Inflammatory macrophage treated with lipopolysaccharide for 4 hours (primary cell): ENCODE data around the gene FOXP2.
"Not testable (repeated sequence)": the region's sequence is repeated elsewhere in the genome, so short reads cannot be mapped to it uniquely, and the experiment has no call there.

ENCODE experiments used
- DNase-seq: peaks from one replicate; pipeline ENCODE4 v3.0.0-alpha.2; 2020

Gene FOXP2

DNA sequence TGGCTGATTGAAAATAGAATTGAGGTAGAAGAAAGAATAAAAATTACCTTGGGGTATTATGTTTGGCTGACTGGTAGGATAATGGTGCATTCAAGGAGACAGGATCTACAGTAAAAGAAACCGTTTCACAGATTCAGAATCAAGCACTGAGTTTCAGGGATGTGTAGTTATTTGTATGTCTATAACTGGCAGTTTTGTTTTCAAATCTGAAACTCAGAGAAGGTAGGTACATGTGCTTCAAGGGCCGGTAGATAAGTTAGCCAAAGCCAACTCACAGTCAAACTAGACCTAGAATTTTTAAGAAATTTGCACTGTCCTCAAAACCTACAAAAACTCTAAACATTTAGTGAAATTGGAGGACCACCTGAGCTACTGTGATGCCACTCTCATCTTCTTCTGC, 191.5 kb downstream of the FOXP2 start:
- DNase-seq, result no peak

DNA sequence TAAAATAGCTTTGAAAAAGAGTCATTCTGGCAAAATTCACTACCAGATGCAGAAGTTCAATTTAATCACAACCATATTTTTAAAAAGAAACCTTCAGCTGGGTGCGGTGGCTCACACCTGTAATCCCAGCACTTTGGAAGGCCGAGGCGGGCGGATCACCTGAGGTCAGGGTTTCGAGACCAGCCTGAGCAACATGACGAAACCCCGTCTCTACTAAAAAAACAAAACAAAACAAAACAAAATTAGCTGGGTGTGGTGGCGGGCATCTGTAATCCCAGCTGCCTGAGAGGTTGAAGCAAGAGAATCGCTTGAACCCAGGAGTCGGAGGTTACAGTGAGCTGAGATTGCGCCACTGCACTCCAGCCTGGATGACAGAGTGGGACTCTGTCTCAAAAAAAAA, 194.2 kb downstream of the FOXP2 start:
- DNase-seq, result not testable (repeated sequence)

DNA sequence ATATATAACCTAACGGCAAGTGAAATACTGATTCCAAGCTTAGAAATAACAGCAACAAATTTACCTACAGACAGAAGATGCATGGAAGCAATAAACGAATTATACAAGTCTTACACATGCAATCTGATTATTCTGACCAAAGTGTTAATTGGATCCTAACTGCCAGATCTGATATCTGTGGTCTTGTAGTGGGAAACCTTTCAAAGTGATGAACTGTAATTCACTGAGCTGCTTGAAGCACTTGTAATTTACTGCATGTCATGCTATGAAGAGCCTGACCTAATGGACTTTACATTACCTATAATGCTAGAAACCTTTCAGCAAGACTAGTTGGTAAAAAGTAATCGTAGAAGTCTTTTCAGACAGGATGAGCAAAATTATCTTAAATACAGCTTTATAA, 205.6 kb downstream of the FOXP2 start:
- no peak for DNase-seq

DNA sequence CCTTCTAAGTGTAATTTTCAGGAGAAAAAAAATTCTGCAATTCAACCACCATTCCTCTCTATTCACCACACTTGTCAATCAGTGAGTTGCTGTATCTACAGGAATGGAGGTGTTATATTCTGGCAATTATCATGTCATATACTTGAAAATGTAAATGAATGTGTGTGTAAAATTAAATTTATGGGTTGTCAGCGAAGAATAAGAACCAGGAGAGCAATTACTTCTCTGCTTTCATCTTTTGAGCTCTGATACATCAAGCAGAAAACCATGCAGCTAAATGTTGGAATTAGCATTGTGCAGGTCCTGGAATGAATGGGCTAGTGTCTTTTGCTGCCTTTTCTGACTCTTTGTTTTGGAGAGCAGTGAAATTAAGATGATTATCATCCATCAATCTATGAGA, 207.6 kb downstream of the FOXP2 start:
- no peak for DNase-seq

DNA sequence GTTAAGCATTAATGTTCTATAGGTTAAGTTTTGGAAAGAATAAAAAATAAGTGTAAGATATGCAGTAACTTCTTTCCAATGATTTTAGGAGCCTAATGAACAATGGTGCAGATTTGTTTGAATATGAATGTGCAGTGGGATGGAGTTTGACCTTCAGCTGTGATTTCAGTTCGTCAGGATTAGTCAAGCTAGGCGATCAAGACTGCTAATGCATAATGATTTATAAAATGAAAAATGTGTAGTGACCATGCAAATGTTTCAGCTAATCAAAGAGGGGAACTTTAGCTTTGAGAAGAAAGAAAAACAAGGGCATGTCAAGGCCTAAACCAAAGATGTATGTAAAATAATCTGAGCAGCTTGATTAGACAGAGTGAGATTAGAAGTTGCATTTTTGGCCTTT, 208.5 kb downstream of the FOXP2 start:
- no peak for DNase-seq

DNA sequence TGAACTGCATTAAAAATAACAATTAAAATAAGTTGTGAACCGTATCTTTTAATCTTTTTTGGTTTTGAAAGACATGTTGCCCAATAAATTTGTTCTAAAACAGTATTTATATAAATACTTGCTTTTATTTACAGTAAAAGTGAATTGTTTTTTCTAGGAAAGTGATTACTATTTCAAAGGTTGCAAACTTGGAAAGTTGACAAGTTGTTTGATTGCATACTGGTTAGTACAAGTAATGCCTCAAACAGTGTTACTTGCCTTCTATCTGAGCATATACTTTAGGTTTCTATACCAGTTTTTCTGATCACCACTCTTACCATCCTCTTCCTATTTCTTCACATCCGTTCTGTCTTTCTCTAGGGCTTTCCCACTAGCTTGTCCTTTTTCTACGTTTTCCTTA, 212.6 kb downstream of the FOXP2 start:
- DNase-seq, result no peak

DNA sequence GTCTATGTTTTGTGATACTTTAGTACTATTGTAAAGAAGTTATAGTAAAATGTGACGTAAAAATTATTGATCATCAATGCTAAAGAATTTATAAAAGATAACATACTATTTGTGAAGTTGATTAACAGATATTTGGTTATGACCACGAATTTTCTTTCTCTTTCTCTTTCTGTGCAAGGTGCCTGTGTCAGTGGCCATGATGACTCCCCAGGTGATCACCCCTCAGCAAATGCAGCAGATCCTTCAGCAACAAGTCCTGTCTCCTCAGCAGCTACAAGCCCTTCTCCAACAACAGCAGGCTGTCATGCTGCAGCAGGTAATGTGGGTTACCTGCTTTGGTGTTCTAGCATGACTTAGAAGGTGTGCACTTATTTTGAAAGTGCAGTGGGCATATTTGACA, 213.7 kb downstream of the FOXP2 start:
- DNase-seq, result no peak

DNA sequence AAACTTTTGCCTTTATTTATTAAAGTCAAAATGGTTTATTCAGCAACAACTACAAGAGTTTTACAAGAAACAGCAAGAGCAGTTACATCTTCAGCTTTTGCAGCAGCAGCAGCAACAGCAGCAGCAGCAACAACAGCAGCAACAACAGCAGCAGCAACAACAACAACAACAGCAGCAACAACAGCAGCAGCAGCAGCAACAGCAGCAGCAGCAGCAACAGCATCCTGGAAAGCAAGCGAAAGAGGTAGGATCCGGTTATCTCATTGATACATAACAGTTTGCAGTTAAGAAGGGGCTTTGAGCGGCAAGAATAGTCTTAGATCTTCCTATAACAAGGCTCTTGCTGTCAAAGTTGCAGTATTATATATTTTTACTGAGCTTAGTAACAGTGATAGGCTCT, 215.1 kb downstream of the FOXP2 start:
- no peak for DNase-seq

DNA sequence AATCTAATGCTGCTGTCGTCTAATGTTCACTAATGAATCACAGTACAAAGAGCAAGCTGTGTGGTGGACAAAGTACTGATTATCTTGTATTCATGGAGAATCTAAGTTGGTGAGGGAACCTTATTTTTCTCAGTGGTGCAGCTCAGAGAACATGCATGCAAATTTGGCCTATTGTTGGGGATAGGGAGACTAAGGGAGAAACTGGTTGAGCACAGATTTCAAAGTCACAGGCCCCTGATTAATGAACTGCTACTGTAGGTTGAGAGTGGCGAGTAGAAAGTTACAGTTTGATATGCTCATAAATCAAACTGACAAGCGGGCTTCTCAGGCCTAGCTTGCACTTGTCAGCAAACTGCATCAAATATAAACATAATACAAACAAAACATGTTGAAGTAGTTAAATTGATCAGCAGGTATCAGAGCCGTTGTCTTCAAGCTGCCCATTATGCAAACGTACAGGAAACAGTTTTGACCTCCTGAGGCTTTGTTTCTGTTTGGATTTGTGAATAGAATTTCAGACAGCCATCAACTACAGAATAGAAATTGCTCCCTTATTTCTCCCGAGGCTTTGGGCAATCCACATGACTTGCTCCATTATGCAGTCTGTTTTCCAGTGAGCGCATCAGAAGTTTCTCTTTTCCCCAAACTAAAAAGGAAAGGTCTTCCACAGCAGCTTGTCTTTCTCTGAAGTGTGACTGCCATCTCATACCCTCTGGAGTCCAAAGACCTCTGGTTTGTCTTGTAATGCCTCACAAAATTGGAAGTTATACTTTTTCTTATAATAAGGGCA, 215.8 kb downstream of the FOXP2 start:
- no peak for DNase-seq

DNA sequence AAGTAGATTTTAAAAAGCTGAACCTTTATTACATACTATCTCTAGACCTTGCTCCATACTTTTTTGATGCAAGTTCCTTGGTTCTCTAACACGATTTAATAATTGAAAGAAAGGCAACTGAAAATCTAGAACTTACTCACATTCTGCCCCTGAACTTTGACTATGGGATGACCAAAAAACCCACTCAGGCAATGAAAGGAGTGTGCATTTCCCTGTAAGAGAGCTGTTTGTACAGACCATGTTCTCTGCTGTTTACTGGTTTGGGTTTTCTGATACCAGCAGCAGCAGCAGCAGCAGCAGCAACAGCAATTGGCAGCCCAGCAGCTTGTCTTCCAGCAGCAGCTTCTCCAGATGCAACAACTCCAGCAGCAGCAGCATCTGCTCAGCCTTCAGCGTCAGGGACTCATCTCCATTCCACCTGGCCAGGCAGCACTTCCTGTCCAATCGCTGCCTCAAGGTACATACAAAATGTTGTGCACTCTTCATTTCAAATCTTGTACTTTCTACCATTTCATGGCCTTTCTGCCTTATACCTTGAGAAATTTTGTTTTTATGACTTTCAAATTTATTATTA, 216.7 kb downstream of the FOXP2 start:
- no peak for DNase-seq

DNA sequence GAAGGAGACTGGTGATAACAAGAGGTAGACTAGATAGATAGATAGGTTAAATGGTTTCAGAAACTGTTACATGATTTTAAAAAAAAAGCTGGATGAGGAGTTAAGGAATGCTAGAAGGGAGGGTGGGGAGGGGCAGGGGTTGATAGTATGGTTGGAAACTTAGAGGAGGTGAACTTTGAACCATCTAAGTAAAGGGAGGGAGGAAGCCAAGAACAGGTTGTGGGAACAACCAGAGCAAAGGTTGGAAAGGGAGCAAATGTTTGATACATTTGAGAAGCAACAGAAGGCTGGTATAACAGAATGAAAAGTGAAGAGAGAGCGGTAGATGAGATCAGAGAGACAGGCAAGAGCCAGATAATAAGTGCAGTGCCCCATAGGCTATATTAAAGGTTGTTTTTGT, 224.8 kb downstream of the FOXP2 start:
- no peak for DNase-seq

DNA sequence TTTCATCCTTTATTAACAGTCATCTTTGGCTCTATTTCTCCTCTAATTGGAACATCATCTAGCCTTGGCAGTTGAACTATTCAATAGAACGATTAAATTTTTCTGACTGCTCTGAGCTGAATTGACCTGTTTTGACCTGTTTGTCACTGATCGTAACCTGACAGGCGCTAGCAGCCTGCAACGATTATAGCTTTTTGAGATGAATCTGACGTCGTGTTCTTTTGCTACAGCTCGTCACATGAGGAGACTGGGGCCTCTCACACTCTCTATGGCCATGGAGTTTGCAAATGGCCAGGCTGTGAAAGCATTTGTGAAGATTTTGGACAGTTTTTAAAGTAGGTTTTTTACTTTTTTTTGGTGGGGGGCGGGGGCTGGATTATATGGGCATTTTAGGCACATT, 229.8 kb downstream of the FOXP2 start:
- DNase-seq, result no peak

DNA sequence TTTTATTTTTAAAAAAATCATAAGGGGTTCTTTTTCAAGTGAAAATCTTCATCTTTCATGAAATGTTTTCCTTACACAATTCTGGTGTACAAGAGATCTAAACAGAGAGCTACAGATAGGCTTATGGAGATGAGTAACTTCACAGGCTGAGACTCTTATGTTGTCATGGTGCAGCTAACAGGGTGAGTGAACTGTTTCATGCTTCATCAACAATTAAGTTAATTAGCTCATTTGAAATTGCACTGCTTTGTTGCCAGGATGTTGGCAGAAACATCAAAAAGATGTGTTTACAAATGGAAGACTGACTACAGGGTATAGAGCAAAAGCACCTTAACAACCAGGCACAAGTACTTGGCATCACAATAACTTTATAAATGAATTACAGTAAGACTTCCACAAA, 230.8 kb downstream of the FOXP2 start:
- DNase-seq, result no peak

DNA sequence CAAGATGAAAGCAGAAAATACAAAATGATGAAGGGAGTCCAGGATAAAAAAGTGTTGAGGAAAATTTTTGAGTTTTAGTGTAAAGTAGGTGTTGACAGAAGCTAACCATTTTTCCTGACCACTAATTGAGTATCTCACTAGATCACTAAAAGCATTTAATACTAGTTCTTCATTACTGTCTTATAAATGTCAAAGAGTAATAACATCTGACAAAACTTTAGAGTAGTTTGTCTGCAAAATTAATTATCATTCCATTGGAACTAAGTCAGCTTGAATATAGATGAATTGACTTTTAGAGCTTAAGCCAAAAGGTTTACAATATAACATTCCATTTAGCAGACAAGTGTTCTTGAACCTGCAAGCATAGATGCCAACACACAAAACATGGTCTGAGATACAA, 232.9 kb downstream of the FOXP2 start:
- no peak for DNase-seq

DNA sequence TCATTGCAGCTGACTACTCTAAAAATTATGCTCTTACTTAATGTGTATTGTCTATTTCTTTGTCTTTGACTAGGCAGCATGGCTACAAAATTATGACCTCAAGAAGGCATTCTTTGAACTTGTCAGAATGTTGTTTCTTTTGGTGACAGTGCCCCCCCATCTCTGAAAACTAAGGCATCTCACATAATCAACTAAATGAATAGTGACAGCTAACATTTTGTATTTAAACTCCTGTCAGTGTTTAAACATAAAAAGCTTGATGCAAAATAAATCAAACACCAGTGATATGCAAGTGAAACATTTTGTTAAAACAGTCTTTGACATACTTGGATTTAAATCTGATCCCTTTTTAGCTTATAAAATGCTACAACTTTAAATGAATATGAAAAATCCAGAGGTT, 233.5 kb downstream of the FOXP2 start:
- DNase-seq, result no peak

DNA sequence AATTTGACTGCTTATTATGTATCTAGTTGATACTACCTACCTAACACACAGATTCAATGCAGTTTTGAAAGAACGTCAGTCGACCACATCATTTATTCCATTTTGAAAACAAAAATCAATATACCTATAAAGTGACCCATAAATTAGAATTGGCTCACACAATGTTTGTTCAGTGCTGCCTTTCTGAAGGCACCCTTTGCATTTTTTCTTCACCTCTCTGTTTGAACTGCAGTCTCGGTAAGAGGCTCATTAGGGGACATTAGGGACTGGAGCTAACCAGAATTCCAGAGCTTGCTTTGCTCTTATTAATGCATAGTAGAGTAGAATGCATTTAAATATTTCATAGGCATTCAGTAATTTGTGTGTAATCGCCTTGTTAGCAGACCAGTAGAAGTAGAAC, 234.1 kb downstream of the FOXP2 start:
- no peak for DNase-seq

DNA sequence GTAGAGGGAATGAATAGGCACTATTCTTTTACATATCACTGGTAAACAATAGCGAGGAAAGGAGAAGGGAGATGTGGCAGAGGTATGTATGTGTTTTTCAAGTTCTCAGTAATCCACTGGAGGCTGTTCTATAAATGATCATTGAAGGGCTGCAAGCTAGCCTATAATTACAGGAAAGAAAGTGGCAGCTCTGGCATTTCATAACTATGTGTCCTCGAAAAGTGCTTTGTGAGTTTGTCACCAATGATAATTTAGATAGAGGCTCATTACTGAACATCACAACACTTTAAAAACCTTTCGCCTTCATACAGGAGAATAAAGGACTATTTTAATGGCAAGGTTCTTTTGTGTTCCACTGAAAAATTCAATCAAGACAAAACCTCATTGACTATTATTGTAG, 235.1 kb downstream of the FOXP2 start:
- no peak for DNase-seq

DNA sequence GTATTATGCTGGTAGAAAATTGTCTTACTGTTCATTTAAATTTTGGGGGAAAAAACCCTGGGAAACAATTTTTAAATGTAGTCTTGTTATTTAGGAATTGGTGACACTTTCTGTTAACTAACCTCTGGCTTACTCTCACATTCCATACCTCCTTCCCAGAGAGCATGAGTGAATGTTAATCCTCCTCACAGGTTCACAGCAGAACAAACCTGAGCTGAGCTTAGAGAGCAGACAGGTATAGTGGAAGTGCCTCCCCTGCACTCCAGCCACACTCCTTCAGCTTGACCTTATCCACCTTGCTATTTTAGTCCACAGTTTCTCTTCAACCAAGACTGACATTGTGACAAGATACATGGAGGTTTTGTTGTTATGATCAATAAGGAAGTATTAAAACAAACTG, 235.9 kb downstream of the FOXP2 start:
- DNase-seq, result no peak

DNA sequence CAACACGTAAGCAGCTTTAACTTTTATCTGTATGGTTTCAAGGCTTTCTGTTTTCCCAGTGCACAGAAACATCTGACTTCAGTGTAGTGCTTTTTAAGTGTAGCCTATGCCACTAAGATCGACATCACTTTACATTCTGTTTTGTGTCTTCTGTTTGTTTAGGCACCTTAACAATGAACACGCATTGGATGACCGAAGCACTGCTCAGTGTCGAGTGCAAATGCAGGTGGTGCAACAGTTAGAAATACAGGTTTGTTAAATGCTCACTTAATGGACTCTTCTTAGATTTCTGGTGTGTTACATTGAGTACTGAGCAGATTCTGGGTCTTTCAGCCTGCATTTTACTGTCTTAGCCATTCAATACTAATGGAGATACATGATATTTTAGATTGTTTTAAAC, 237.4 kb downstream of the FOXP2 start:
- DNase-seq, result no peak

DNA sequence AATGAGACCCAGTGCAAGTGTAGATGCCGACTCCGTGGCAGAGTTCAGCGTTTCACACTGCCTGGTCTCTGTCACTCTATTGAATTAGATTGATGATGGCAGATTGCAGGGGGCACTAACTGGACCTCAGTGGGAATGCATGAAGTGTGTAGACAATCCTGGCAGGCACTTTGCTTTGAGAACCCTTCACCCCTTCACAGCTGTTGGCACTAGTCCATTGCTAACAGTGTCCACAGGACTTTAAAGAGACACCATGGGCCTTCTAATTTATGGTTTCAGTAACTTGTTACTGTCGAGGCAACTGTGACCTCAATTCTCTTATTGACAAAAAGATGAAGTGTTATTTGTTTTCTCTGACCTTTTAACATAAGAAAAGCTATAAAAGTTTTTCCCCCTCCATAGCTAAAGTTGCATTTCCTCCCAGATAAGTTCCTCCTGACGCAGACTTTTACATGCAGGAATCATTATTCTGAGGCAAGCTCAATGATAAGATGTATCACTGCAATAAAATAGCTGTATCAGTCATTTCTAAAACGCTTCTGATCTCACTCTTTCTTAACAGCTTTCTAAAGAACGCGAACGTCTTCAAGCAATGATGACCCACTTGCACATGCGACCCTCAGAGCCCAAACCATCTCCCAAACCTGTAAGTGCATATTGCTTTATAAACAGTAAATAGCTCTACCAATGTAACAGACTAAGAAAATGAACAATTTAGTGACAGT, 238.9 kb downstream of the FOXP2 start:
- no peak for DNase-seq

DNA sequence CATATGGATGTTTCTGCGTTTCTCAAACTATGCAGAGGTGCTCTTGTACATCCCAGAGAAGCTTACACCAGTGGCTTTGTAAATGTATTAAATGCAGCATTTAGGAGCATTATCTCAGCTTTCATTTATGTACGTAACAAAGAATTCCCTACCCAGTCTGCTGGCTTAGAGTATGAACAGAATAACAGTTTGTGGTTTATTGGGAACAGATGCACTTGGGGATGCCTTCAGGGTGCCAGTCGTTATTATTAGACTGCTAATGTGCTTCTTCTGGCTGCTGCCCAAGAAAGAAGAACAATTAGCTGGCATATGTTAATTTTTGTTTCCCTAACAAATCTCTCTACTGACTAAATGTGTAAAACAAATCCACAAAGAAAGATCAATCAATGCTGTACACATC, 241.9 kb downstream of the FOXP2 start:
- no peak for DNase-seq

DNA sequence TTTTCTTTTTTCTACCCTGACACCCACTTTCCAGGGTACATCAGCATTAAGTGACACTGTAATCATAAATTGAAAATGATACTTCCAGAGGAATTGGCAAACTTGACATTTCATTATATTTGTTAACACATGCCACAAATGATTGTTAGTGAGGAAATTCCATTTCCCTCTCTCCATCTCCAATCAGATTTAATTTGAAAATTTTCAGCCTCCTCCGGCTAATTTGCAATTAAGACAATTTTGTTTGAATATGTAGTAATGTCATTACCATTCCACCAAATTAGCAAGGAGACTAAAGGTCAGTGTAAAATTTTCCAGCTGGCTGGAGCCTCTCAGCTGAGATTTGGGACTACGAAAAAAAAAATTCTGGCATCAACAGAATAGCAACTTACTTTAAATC, 242.7 kb downstream of the FOXP2 start:
- no peak for DNase-seq

DNA sequence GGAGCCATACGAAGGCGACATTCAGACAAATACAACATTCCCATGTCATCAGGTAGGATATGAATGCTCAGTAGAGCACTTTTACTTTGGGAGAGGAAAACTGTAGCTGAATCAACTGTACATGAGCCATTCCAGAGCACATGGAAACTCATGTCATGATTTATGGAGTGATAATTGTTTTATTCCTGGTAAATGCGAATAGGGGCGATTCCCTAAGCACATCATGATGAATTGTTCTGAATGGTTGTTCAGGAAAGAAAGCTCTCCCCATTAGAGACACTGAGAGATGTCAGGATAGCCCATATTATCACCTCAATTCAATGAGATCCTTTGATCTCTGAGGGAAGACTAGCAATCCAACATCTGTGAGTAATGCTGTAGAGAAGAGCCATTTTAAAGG, 243.6 kb downstream of the FOXP2 start:
- DNase-seq, result no peak

DNA sequence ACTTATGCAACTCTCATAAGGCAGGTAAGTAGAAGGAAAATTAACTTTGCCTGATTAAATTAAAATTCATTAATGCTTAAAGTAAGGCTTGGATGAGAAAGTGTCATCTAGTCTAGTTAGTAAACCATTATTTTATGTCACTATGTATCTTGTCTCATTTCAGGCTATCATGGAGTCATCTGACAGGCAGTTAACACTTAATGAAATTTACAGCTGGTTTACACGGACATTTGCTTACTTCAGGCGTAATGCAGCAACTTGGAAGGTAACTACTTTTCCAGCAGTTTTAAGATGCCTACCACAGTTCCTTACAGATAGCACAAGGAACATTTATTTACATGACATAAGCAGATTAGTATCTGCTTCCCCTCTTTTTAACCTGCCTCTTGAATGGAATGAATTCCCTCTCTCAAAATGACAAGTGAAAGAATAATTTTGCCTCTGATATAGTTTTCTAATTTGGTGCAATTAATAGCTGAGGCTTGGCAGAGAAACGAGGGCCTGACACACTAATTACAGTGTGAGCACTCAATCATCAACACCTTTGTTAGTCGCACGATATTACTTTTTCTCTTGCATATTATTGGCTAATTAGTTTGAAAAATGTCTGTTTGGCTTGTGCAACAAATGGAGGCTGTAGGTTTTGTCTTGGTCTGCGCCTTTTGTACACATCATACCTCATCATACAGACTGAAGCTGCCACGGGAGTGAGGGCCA, 245.0 kb downstream of the FOXP2 start:
- DNase-seq, result no peak
